A673 (cell line): ENCODE results near the gene GHRHR. TPM values are rescaled to one million over a fixed set of nuclear protein-coding genes. Genes with fewer than 3 reads are reported as not detected.

Source experiments
- BruUV-seq: library from RNA; stranded (reverse); fragments of 400-500 nt; replicated peaks from 2 replicates; lab custom pipeline; 2021; lab: Mats Ljungman, UMichigan
- CTCF ChIA-PET: fragments of 300-600 bp; sonication (Branson Sonifier 250); formaldehyde crosslinking; loops from one replicate; lab custom pipeline; 2022; ENCODE audit warnings: antibody characterized with exemption; lab: Charles Lee
- POLR2A ChIA-PET: fragments of 300-600 bp; sonication (Branson Sonifier 250); formaldehyde crosslinking; loops from one replicate; lab custom pipeline; 2022; ENCODE audit warnings: antibody characterized with exemption; ENCODE audit not compliant: low non-redundant PET; lab: Charles Lee
- DNase-seq: peaks from one replicate; pipeline ENCODE4 v3.0.0-alpha.2; 2015; ENCODE audit warnings: low spot score
- H3K27ac ChIP-seq: fragments of 200-600 bp; sonication (generic); 2 replicates; pipeline ENCODE4 v1.5.1; 2016; ENCODE audit warnings: mixed run types, low read depth, mild to moderate bottlenecking, mixed read lengths, antibody characterized with exemption, low read length; ENCODE audit not compliant: poor library complexity, severe bottlenecking
- H3K27me3 ChIP-seq: fragments of 200-600 bp; sonication (generic); replicated peaks from 2 replicates; pipeline ENCODE4 v1.6.1; 2017; ENCODE audit warnings: mixed run types, low read depth, mild to moderate bottlenecking, mixed read lengths, antibody characterized with exemption, low read length; ENCODE audit not compliant: insufficient read depth, poor library complexity
- H3K36me3 ChIP-seq: fragments of 200-600 bp; sonication (generic); 2 replicates; pipeline ENCODE4 v1.6.1; 2016; ENCODE audit warnings: mixed run types, mild to moderate bottlenecking, mixed read lengths, antibody characterized with exemption, low read length; ENCODE audit not compliant: insufficient read depth, poor library complexity, severe bottlenecking
- H3K4me1 ChIP-seq: fragments of 200-600 bp; sonication (generic); 2 replicates; pipeline ENCODE4 v1.6.1; 2017; ENCODE audit warnings: mixed run types, mild to moderate bottlenecking, mixed read lengths, antibody characterized with exemption, low read length; ENCODE audit not compliant: insufficient read depth, poor library complexity, severe bottlenecking
- H3K4me3 ChIP-seq: fragments of 200-600 bp; sonication (generic); 2 replicates; pipeline ENCODE4 v1.5.1; 2016; ENCODE audit warnings: low read depth, mixed run types, mild to moderate bottlenecking, mixed read lengths, low read length; ENCODE audit not compliant: poor library complexity, severe bottlenecking
- H3K9me3 ChIP-seq: fragments of 200-600 bp; sonication (generic); 2 replicates; pipeline ENCODE4 v1.6.1; 2016; ENCODE audit warnings: mixed run types, low read depth, mild to moderate bottlenecking, mixed read lengths, antibody characterized with exemption, low read length; ENCODE audit not compliant: poor library complexity, severe bottlenecking
- CTCF ChIP-seq: fragments of 300-800, 200-600 bp; sonication (generic); conservative IDR thresholded peaks from 2 replicates; pipeline ENCODE4 v1.5.1; 2017; ENCODE audit warnings: low read depth, mild to moderate bottlenecking, antibody characterized with exemption, low read length, moderate library complexity, mixed read lengths
- EZH2 ChIP-seq: fragments of 200-600 bp; sonication (generic); IDR thresholded peaks from 2 replicates; pipeline ENCODE4 v1.6.1; 2017; ENCODE audit warnings: borderline replicate concordance, low read depth, mild to moderate bottlenecking, mixed read lengths, antibody characterized with exemption, low read length; ENCODE audit not compliant: poor library complexity, severe bottlenecking
- intact Hi-C: fragments of 100-400 bp; cut with micrococcal nuclease; formaldehyde crosslinking; loops from one replicate; pipeline ENCODE4 v1.10.0; 2022; ENCODE audit not compliant: unreplicated experiment
- total RNA-seq: library from RNA; stranded (reverse); gene quantifications from 2 replicates; pipeline ENCODE4 v1.2.3, GENCODE V29; 2021

The GHRHR gene
- total RNA-seq, 1 experiment from 2014 or later: not detected

DNA sequence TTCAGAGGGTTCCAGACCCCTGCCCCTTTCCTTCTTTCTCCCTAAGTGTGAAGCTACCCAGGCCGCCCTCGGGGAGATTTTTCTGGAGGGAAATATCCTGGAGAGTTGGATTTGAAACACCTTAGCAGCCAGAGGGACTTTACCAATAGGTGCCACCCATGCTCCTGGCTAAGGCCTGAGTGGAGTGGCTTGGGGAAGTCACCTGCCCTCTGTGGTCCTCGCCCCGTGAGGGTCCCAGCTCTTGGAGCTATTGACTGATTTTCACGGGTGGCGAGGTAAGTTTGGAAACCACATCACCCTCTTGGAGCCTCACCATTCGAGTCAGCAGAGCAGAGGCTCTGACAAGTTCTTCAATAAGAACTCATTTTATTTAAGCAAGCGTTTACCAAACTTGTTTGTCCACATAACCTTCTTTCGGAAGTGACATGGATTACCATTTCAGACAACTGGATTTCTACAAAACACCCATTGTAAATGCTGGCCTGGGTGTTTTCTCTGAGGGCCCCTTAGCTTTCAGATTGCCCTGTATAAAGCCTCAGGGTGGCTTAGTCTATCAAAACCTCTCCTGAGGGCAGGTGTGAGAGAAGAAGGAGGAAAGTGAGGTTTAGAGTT lies 31.7 kb upstream of the GHRHR start:
- H3K4me1 ChIP-seq: peaks cover 16% of the 10 kb centered on the region
- H3K27me3 ChIP-seq: no peaks in the 10 kb centered on the region
- no peaks in the 10 kb centered on the region for H3K9me3 ChIP-seq
- no TSS peak for BruUV-seq
- ChIA-PET POLR2A (no interaction called here), CTCF (no interaction called here)
- DNase-seq: no peak
- no peak for TF ChIP-seq CTCF
- no peak for TF ChIP-seq EZH2
- H3K27ac ChIP-seq: no peak overlapping the region
- intact Hi-C loops: no loop called here
- no peaks in the 10 kb centered on the region for H3K36me3 ChIP-seq
- no peak overlapping the region for H3K4me3 ChIP-seq

GRCh38 chr7:30932562-30932961 lies 31.2 kb upstream of the GHRHR start:
- DNase-seq: no peak
- BruUV-seq: no TSS peak
- POLR2A ChIA-PET: no interaction called here
- TF ChIP-seq CTCF (no peak), EZH2 (no peak)
- H3K4me3 ChIP-seq: no peak overlapping the region
- intact Hi-C loops: no loop called here
- no peaks in the 10 kb centered on the region for H3K36me3 ChIP-seq
- H3K4me1 ChIP-seq: peaks cover 16% of the 10 kb centered on the region
- H3K27ac ChIP-seq: no peak overlapping the region
- H3K9me3 ChIP-seq: no peaks in the 10 kb centered on the region
- CTCF ChIA-PET: no interaction called here
- no peaks in the 10 kb centered on the region for H3K27me3 ChIP-seq

DNA sequence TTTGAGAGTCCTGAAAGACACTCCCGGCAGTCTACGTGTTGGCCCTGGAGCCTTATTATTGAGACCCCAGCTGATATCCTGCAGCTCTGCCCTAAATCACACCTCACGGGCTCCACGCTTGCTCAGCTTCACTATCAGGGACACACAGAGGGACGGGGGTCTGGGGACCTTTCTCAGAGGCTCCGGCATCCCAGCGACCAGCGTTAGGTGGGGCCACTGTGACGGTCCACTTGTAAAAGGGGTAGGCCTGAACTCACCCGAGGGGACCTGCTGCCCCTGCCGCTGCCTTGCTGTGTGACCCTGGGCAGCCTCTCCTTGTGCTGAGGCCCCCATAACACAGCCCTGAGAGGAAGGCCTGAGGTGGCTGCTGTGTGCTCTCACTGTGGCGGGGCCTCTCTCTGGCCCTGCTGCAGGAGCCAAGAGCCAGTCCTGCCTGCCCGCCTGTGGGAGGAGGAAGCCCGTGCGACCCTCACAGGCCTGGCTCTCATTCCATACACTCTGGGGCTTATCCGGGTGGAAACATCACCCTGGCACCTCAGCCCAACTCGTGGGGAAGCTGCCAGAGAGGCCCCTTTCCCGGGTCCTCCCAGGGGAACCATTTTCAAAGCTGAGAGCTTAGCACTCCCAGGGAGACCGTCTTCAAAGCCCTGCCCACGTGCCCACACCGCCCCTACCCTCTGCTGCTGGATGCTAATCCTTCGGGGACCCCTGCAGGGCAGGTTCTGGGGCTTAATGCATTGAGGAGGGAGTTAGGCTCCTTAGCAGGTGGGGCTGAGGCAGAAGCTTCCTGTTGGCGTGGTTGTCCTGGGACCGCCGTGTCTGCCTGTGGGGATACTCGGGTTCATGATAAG lies 30.4 kb upstream of the GHRHR start:
- DNase-seq: peak; percentile 81
- no peak for TF ChIP-seq CTCF
- TF ChIP-seq EZH2: no peak
- peaks cover 16% of the 10 kb centered on the region for H3K4me1 ChIP-seq

More for the DNA sequence above, 30.4 kb upstream of the GHRHR start:
- CTCF ChIA-PET: no interaction called here
- intact Hi-C loops: no loop called here
- no peaks in the 10 kb centered on the region for H3K27me3 ChIP-seq
- H3K4me3 ChIP-seq: no peak overlapping the region
- POLR2A ChIA-PET: no interaction called here
- BruUV-seq: no TSS peak
- no peak overlapping the region for H3K27ac ChIP-seq
- H3K9me3 ChIP-seq: no peaks in the 10 kb centered on the region
- H3K36me3 ChIP-seq: no peaks in the 10 kb centered on the region
